HPDE6-E6E7 (cell line): ENCODE measurements around the gene MYO1C.
"Not testable (repeated sequence)": the region's sequence is repeated elsewhere in the genome, so short reads cannot be mapped to it uniquely, and the experiment has no call there.

ENCODE experiments used
- DNase-seq: peaks from one replicate; pipeline ENCODE4 v3.0.0; 2011; ENCODE audit warnings: missing footprints; ENCODE audit errors: extremely low spot score

The MYO1C gene

GRCh38 chr17:1434150-1434549 lies 58.3 kb downstream of the MYO1C start:
- no peak for DNase-seq

DNA sequence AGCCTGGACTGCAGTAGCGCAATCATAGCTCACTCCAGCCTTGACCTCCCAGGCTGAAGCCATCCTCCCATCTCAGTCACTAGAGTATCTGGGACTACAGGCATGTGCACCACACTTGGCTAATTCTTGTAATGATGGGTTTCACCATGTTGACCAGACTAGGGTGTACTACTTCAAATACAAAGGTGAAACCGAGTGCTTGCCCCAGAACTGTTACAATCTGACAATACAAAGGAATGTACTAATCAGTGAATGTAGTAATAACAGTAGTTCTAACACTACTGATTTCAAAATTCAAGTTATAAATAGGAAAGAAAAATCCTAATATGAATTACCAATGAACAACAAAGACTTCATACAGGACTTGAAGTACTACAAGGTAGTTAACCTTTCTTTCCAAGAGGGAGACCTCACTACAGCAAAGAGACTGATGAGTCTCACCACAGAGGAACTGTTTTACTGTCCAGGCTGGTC lies 60.8 kb downstream of the MYO1C start:
- DNase-seq: no peak

DNA sequence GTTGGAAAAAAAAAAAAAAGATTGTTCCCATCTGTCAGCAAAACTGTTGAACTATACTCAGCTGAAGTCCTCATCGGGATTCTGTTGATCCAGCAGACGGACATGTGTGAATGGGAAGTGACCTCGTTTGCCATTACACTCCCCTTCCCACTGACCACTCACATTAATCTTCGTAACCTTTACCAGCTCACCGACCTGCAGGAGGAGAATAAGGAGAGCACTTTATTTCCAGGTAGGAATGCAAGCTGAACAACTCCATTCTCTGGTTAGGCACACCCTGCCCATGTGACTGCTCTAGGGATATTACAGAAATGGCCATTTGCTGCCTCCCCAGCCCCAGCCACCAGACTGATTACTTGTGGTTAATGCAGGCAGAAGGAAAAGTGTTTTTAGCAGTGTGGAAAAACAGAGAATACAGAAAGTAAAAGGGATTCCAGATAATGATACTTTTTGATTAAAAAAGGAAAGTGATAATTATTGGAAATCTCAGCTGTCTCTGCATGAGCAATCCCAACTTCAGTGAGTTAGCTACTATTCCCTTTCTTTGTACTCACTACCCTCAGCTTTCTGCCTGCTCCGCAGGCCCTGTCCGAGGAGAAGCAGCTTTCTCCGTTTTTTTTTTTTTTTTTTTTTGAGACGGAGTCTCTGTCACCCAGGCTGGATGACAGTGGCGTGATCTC lies 68.9 kb downstream of the MYO1C start:
- DNase-seq: peak; percentile 53

DNA sequence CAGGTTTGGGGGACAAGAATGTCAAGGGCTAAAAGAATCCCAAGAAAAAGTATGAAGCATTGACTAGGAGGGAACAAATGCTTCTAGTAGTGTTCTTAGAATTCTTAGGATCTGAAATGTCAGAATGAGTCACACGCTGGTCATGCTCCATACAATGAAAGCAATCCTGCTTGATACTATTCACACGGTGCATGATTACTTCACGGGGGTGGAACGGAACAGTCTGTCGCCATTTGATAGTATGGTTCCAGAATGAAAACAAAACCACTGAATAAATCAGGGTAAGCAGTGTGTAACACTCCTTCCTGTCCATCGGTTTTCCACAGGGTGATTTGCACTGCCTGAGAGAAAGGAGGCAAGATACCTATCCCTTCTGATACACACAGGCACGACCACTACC lies 69.6 kb downstream of the MYO1C start:
- peak; percentile 95 for DNase-seq

- DNase-seq: no peak
These were observed 71.0 kb downstream of the MYO1C start for GRCh38 chr17:1421470-1421869.

- DNase-seq: no peak
These were observed 71.5 kb downstream of the MYO1C start for GRCh38 chr17:1420981-1421380.

DNA sequence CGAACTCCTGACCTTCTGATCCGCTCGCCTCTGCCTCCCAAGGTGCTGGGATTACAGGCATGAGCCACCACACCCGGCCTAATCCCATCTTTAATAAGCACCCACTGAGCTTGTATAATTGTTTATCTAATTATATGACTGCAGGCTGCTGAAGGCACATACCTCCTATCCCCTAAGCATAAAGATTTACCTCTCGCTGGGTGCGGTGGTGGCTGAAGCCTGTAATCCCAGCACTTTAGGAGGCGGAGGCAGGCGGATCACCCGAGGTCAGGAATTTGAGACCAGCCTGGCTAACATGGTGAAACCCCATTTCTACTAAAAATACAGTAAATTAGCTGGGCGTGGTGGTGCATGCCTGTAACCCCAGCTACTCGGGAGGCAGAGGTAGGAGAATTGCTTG lies 72.3 kb downstream of the MYO1C start:
- DNase-seq: no peak

- DNase-seq: not testable (repeated sequence)
These were observed 74.0 kb downstream of the MYO1C start for GRCh38 chr17:1418476-1418875.

- no peak for DNase-seq
These were observed 76.1 kb downstream of the MYO1C start for GRCh38 chr17:1416414-1416813.

GRCh38 chr17:1414634-1415033 lies 77.9 kb downstream of the MYO1C start:
- no peak for DNase-seq
